Measurements from ENCODE around the gene PLEKHG2. TPM values are rescaled to one million over a fixed set of nuclear protein-coding genes. Genes with fewer than 3 reads are reported as not detected.
"Not testable (repeated sequence)": the region's sequence is repeated elsewhere in the genome, so short reads cannot be mapped to it uniquely, and the experiment has no call there.

PLEKHG2 gene
- total RNA-seq, 1 experiment from 2014 or later, result 14.0 TPM

DNA sequence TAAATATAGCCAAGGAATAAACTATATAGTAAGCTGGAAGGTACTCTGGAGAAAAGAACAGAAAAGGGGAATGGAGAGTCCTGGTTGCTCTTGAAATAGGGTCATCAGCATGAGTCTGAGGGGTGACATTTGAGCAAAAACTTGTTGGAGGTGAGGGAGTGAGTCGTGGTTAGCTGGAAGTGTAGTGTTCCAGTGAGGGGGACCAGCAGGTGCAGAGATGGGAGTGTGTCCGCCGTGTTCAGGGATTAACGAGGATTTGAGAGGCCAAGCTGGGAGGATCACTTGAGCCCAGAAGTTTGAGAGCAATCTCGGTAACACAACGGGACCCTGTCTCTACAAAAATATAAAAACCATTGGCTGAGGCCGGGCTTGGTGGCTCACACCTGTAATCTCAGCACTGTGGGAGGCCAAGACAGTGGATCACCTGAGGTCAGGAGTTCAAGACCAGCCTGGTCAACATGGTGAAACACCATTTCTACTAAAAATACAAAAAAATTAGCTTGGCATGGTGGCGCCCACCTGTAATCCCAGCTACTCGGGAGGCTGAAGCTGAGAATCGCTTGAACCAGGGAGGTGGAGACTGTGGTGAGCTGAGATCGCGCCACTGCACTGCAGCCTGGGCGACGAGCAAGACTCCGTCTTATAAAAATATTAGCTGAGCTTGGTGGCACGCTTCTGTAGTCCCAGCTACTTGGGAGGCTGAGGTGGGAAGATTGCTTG, 34.1 kb downstream of the PLEKHG2 start:
- DNase-seq (ENCODE audit: low read depth), result no peak

DNA sequence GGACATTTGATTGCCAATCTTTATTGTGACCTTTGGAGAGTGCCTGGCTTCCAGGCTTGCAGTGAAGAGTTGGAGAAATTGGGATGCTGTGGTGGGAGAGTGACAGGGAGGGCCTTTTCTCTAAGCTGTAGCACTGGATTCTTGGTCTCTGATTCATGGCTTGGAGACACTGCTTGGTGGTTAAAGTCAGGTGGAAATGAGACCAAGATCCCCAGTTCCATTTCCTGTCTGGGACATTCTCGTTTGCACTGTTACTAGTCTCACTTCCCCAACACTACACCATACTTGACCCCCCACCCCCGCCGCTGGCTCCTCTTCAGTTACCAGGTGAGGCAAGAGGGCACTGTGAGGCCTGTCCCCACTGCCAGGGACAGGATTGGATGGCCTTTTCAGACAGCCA, 35.8 kb downstream of the PLEKHG2 start:
- peak; percentile 85 for DNase-seq (ENCODE audit: low read depth)

DNA sequence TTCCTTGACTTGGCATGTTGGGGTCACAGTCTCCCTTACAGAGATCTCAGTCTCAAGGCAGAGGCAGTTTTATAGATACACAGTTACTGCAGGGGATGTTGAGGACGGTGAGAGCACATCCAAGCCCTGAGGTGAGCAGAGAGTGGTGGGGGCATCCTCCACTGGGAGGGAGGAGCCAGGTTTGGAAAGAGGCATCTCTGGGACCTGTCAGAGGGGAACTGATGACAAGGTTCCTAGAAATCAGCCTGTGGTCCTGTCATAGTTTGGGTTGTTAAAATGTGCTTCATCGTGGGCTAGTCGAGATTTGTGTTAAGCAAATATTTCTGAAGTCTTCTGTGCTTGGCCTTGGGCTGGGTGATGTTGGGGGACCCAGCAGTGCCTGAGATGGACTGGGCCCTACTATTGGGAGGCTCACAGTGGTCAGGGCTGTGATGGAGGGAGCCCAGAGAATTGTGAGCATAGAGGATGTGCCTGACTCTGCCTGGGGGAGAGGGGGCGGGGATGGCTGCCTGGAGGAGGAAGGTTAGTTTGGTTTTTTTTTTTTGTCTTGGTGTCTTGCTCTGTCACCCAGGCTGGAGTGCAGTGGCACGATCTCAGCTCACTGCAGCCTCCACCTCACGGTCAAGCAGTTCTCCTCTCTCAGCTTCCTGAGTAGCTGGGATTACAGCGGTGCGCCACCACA, 36.8 kb downstream of the PLEKHG2 start:
- DNase-seq (ENCODE audit: low read depth), result no peak

DNA sequence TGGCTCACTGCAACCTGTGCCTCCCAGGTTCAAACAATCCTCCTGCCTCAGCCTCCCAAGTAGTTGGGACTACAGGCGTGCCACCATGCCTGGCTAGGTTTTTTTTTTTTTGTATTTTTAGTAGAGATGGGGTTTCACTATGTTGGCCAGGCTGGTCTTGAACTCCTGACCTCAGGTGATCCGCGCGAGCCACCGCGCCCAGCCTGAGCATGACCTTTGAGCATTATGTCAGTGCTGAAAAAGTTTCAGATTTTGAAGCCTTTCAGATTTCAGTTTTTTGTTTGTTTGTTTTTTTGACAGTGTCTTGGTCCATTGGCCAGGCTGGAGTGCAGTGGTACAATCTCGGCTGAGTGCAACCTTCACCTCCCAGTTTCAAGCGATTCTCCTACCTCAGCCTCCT, 38.8 kb downstream of the PLEKHG2 start:
- not testable (repeated sequence) for DNase-seq (ENCODE audit: low read depth)

DNA sequence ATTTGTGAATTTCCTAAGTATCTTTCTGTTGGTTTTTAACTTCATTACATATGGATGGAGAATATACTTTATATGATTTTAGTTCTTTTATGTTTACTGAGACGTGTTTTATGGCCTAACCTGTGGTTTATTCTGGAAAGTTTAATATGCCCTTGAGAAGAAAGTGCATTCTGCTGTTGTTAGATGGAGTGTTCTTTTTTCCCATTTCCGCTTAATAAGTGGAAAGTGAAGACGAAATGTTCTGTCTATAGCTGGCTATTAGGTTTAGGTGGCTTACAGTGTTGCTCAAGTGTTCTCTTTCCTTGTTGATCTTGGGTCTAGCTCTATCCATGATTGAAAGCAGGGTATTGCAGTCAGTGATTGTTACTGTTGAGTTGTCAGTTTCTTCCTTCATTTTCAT, 50.9 kb downstream of the PLEKHG2 start:
- no peak for DNase-seq (ENCODE audit: low read depth)

DNA sequence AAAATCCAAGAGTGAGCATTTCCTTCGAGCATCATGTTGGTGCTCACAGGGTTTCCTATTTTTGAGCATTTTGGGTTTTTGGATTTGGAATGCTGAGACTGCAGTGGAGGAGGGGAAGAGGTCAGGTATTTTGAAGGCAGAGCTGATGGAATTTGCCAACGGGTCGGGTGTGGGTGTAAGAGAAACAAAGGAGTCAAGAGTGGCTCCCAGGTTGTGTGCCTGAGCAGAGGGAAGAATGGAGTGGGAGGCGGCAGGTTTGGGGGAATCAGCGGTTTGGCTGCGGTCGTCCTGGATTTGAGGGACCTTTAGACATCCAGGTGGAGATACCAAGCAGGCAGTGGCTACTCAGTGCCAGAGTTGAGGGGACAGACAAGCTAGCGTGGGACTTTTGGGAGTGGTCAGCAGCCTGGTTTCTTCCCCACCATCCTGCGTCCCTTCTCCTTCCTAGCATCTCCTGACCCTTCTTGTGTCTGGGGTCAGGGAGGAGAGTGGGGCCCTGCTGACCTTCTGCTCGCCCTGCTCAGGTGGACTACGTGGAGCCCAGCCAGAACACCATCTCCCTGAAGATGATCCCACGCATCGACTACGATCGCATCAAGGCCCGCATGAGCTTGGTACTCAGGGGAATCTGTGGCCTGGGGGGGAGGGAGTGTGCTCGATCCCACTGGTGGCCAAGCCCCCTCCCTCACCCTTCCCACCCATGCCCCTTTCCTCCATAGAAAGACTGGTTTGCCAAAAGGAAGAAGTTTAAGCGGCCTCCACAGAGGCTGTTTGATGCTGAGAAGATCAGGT, 53.7 kb downstream of the PLEKHG2 start:
- DNase-seq (ENCODE audit: low read depth), result no peak

DNA sequence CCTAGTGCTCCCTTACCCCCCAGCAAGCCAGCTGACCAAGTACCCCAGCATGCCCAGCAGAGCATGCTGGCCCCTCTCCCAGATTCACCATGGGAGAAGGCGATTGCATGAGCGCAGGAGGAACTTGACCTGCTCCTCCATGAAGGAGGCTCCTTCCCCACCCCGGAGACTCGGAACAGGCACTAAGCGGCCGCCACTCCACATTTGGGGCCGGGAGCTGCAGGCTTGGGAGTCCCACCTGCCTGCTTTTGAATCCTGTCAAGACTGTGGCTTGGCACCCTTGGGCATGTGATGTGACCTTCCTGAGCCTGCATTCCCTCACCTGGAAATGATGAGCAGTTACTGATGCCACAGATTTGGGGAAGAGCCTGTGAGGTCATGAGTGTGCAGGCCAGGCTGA, 55.5 kb downstream of the PLEKHG2 start:
- no peak for DNase-seq (ENCODE audit: low read depth)

DNA sequence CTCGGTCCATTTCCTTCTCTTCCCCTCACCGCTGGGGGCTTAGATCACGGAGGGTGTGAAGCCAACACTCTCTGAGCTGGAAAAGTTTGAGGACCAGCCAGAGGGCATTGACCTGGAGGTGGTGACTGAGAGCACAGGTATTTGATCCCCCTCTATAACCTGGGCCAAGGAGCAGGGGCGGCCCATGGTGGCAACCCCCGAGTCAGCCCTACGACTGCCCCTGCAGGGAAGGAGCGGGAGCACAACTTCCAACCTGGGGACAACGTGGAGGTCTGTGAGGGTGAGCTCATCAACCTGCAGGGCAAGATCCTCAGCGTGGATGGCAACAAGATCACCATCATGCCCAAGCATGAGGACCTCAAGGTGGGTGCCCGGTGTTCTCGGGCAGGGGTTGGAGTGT, 56.6 kb downstream of the PLEKHG2 start:
- no peak for DNase-seq (ENCODE audit: low read depth)

DNA sequence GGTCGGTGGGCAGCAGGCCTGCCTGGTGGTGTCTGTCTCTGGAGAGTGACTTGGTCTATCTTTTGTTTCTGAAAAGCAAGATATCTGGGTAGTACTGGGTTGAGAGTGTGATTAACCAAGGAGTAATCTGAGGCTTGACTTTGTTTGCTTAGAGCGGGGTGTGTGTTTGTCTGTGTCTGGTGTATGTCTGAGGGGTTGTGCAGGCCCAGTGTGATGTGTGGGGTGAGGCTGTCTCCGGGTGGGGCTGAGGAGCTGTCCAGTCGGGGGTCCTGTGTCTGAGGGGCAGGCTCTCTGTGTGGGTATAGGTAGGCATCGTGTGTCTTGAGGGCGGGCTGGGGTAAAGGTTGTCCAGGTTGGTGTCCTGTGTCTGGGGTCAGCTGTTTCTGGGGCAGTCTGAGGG, 57.1 kb downstream of the PLEKHG2 start:
- DNase-seq (ENCODE audit: low read depth), result no peak

DNA sequence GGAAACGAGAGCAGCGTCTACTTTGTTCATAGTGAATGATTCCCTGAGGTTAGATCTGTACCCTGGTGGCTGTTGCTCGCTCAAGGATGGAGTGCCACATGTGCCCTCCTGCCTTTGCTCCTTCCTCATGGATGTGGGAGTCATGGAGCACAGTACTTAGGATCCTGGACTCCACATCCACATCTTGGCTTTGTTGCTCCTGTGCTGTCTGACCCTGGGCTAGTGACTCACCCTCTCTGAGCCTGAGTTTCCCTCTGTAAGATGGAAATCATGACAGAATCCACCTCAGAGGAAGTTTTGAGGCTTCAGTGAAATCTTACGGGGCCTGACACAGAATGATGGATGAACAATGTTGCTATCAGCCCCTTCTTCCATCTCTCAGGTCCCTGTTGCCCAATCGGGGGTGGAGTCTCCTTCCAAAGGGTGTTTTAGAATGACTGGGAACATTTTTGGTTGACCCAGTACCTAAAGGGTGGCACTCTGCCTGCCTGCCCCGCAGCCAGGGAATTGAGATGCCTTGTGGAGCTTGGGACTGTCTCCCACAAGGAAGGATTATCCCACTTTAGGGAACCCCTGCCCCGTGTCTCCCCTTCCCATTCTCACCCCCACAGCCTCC, 58.4 kb downstream of the PLEKHG2 start:
- DNase-seq (ENCODE audit: low read depth), result no peak

DNA sequence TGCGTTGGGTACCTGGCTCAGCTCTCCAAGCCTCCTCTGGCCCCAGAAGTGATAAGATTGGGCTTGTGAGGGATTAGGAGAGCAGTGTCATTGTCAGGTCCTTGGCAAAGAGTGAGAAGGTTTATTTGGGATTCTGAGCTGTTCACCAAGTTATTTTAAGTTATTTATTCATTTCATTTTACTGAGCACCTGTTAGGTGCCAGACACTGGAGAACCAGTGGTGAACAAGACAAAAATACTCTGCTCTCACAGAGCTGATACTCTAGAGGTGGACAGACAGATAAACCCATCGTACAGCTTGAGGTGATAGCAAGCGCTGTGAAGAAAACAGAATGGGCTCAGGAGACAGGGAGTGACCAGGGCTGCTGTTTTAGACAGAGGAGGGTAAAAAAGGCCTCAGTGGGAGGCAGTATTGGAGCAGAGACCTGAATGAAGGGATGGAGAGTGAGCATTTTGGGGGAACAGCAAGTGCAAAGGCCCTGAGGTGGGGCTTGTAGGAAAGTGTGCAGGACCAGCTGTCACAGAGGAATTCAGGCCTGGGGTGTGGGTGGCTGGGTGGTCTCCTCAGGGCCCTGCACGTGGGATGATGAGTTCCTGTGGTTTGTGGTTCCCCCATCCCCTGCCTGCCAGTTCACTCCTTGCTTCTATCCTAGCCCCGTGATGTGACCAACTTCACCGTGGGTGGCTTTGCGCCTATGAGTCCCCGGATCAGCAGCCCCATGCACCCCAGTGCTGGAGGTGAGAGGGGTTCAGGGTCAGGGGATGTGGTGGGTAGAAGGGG, 59.5 kb downstream of the PLEKHG2 start:
- no peak for DNase-seq (ENCODE audit: low read depth)

DNA sequence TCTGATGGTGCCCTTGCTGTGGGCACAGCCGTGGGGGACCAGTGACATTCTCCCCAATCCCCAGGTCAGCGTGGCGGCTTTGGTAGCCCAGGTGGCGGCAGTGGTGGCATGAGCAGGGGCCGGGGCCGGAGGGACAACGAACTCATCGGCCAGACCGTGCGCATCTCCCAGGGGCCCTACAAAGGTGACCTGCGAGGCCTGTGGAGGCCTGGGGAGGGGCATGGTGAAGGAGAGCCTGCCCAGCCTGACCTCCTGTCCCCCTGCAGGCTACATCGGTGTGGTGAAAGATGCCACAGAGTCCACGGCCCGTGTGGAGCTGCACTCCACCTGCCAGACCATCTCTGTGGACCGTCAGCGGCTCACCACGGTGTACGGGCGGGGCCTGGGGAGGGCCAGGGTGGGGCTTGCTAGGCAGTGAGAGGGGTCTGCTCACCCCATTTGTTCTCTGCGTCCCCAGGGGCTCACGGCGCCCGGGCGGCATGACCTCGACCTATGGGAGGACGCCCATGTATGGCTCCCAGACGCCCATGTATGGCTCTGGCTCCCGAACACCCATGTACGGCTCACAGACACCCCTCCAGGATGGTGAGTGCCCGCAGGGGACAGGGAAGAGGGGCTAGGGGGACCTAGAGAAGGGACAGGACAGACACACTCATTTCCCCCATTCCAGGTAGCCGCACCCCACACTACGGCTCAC, 60.4 kb downstream of the PLEKHG2 start:
- DNase-seq (ENCODE audit: low read depth), result no peak

DNA sequence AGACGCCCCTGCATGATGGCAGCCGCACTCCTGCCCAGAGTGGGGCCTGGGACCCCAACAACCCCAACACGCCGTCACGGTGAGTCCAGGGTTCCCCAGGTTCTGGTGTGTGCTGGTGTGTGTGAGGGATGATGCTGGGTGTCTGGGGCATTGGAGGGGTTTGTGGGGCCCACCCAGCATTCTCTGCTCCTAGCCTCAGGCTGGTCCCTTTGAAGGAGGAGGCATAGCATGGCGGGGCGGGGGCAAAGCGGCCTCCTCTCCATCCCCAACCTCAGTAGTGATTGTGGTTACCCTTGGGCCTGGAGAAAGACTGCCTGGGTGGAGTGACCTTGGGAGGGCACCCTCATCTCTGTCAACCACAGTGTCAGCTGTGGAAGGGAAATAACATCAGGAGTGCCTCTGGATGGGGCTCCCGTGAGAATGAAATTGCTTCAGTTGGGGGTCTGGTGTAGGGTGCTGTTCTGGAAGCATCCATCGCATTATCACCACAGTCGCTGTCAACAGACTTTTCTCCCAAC, 61.0 kb downstream of the PLEKHG2 start:
- no peak for DNase-seq (ENCODE audit: low read depth)

DNA sequence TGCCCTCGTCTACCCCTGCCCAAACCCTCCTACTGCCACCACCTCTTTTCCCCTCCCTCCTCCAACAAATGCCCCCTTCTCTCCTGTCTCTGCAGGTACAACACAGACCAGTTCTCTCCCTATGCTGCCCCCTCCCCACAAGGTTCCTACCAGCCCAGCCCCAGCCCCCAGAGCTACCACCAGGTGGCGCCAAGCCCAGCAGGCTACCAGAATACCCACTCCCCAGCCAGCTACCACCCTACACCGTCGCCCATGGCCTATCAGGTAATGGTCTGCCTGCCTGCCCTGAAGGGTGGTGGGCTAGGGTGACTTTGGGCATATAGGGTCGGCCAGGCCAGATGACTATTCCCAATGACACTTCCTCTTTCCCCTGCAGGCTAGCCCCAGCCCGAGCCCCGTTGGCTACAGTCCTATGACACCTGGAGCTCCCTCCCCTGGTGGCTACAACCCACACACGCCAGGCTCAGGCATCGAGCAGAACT, 61.7 kb downstream of the PLEKHG2 start:
- no peak for DNase-seq (ENCODE audit: low read depth)

DNA sequence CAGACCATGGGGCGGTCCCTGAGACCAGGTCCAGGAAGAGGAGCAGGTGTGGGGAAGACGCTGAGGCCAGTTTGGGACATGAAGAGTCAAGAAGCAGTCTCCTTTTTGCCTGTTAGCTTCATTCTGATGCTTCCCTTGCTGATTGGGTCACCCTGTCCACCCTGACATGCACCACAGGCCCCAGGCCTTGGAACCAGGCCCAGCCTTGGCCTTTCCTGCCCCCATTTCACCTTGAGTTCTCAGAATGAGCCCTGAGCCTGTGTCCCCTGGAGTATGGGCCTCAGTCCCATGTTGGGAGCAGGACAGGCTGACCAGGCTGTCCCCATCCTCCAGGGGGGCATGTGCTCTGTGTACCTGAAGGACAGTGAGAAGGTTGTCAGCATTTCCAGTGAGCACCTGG, 63.3 kb downstream of the PLEKHG2 start:
- no peak for DNase-seq (ENCODE audit: low read depth)

Small RNAs within 50 kb of the gene (small RNA-seq; reads per million reads assigned to genes)
- gene MIR4530, result not detected
- not detected for gene RN7SL566P

Other genes with a start within 250 kb of the PLEKHG2 start
- gene NCCRP1, start 215.7 kb upstream of the PLEKHG2 start, total RNA-seq (2014; rRNA removed; shearing (Covaris generic)), result 0.10 TPM in 1 of 2 replicates, not detected in the other
- gene SYCN, start 208.4 kb upstream of the PLEKHG2 start, total RNA-seq (2014; rRNA removed; shearing (Covaris generic)), result not detected in 2 replicates
- gene IFNL3, start 167.7 kb upstream of the PLEKHG2 start, total RNA-seq (2014; rRNA removed; shearing (Covaris generic)), result not detected in 2 replicates
- gene IFNL4, start 163.8 kb upstream of the PLEKHG2 start, total RNA-seq (2014; rRNA removed; shearing (Covaris generic)), result 0.13 TPM in 1 of 2 replicates, not detected in the other
- not detected in 2 replicates for gene IFNL2, start 144.3 kb upstream of the PLEKHG2 start, total RNA-seq (2014; rRNA removed; shearing (Covaris generic))
- not detected in 2 replicates for gene IFNL1, start 116.3 kb upstream of the PLEKHG2 start, total RNA-seq (2014; rRNA removed; shearing (Covaris generic))
- gene LRFN1, start 91.8 kb upstream of the PLEKHG2 start, total RNA-seq (2014; rRNA removed; shearing (Covaris generic)), result 1.3 and 4.0 TPM in 2 replicates
- 3.6 and 3.8 TPM in 2 replicates for gene GMFG, start 76.6 kb upstream of the PLEKHG2 start, total RNA-seq (2014; rRNA removed; shearing (Covaris generic))
- gene SAMD4B, start 70.2 kb upstream of the PLEKHG2 start, total RNA-seq (2014; rRNA removed; shearing (Covaris generic)), result 75.1 and 129 TPM in 2 replicates
- 47.3 and 56.1 TPM in 2 replicates for gene PAF1, start 21.6 kb upstream of the PLEKHG2 start, total RNA-seq (2014; rRNA removed; shearing (Covaris generic))
- gene MED29, start 21.3 kb upstream of the PLEKHG2 start, total RNA-seq (2014; rRNA removed; shearing (Covaris generic)), result 24.6 and 47.3 TPM in 2 replicates
- gene ZFP36, start 5.8 kb upstream of the PLEKHG2 start, total RNA-seq (2014; rRNA removed; shearing (Covaris generic)), result 1.3 and 2.8 TPM in 2 replicates
- gene RPS16, start 23.3 kb downstream of the PLEKHG2 start, total RNA-seq (2014; rRNA removed; shearing (Covaris generic)), result 222 and 315 TPM in 2 replicates
- 86.2 and 91.6 TPM in 2 replicates for gene SUPT5H, start 32.9 kb downstream of the PLEKHG2 start, total RNA-seq (2014; rRNA removed; shearing (Covaris generic))
- 158 and 199 TPM in 2 replicates for gene TIMM50, start 68.2 kb downstream of the PLEKHG2 start, total RNA-seq (2014; rRNA removed; shearing (Covaris generic))
- gene DLL3, start 86.3 kb downstream of the PLEKHG2 start, total RNA-seq (2014; rRNA removed; shearing (Covaris generic)), result 0.80 and 1.2 TPM in 2 replicates
- gene SELENOV, start 102.5 kb downstream of the PLEKHG2 start, total RNA-seq (2014; rRNA removed; shearing (Covaris generic)), result not detected in 2 replicates
- 4.6 and 5.1 TPM in 2 replicates for gene EID2B, start 120.2 kb downstream of the PLEKHG2 start, total RNA-seq (2014; rRNA removed; shearing (Covaris generic))
- 19.4 and 21.8 TPM in 2 replicates for gene EID2, start 127.5 kb downstream of the PLEKHG2 start, total RNA-seq (2014; rRNA removed; shearing (Covaris generic))
- gene LGALS13, start 189.9 kb downstream of the PLEKHG2 start, total RNA-seq (2014; rRNA removed; shearing (Covaris generic)), result not detected in 2 replicates
- not detected in 2 replicates for gene LGALS16, start 243.2 kb downstream of the PLEKHG2 start, total RNA-seq (2014; rRNA removed; shearing (Covaris generic))